Measurements from ENCODE around the gene LRRC34. TPM values are rescaled to one million over a fixed set of nuclear protein-coding genes. Genes with fewer than 3 reads are reported as not detected.

The LRRC34 gene
- total and polyA plus RNA-seq, 2 of the 8 experiments (the other 6 are each of a cell fraction or from before 2014, with no cell fraction given), result 3.3 to 4.1 TPM

GRCh38 chr3:169790219-169790618, 22.5 kb downstream of the LRRC34 start (continued):
- no peak for TF ChIP-seq SP4 (IDR thresholded peaks at IDR 0.05; ENCODE audit: low read length)
- TF ChIP-seq RFX5 (IDR thresholded peaks at IDR 0.05; ENCODE audit: borderline replicate concordance, low read depth, low read length), result no peak
- no peak for TF ChIP-seq TBP (IDR thresholded peaks at IDR 0.05; ENCODE audit: low read depth, low read length)
- TF ChIP-seq BRCA1 (IDR thresholded peaks at IDR 0.05; ENCODE audit: low read depth, low read length), result no peak
- no peak for TF ChIP-seq TEAD4 (IDR thresholded peaks at IDR 0.05; ENCODE audit: low read depth, low read length)
- TF ChIP-seq POU5F1 (IDR thresholded peaks at IDR 0.05; ENCODE audit: low read depth, low read length), result no peak

Data from H1 (cell line).